Measurements from ENCODE around the gene PSMG2. TPM values are rescaled to one million over a fixed set of nuclear protein-coding genes. Genes with fewer than 3 reads are reported as not detected.
A peak's percentile ranks its signal among the peaks of the same experiment; 100 is the strongest.

Gene PSMG2
- total and polyA plus RNA-seq, 9 donors, result 51.9 to 114 (median 66.8) TPM

GRCh38 chr18:12668041-12668440 lies 34.8 kb upstream of the PSMG2 start:
- TF ChIP-seq POLR2A (IDR thresholded peaks at IDR 0.05), result no peak
- TF ChIP-seq CTCF (IDR thresholded peaks at IDR 0.05), result no peak
- no peak for TF ChIP-seq EP300 (IDR thresholded peaks at IDR 0.05)

GRCh38 chr18:12679183-12679786 lies 23.6 kb upstream of the PSMG2 start:
- H3K4me3 ChIP-seq, result peak overlapping the region; percentile 4
- peak overlapping the region in 1 of 2 donors; percentile 20 for H3K27ac ChIP-seq
- intact Hi-C loops (cut with DNase I), result no loop called here
- H3K27me3 ChIP-seq, result no peaks in the 10 kb centered on the region
- H3K9me3 ChIP-seq, result no peaks in the 10 kb centered on the region
- H3K4me1 ChIP-seq (ENCODE audit: insufficient read depth), result no peaks in the 10 kb centered on the region
- no peak for TF ChIP-seq CTCF (IDR thresholded peaks at IDR 0.05)
- TF ChIP-seq EP300 (IDR thresholded peaks at IDR 0.05), result no peak
- TF ChIP-seq POLR2A (IDR thresholded peaks at IDR 0.05), result no peak
- WGBS, 3 donors, result 5 to 17% (median 9%) methylated on average over 8 of the region's 8 CpGs
- H3K36me3 ChIP-seq, result no peaks in the 10 kb centered on the region
- DNase-seq, result peak; percentile 55 to 70 (median 61)

More at GRCh38 chr18:12668041-12668440, 34.8 kb upstream of the PSMG2 start:
- WGBS, 3 donors, result 85 to 90% (median 89%) methylated on average over 5 of the region's 5 CpGs
- Histone ChIP-seq H3K4me3 (no peak overlapping the region), H3K27me3 (no peaks in the 10 kb centered on the region), H3K27ac (no peak overlapping the region), H3K4me1 (ENCODE audit: insufficient read depth) (no peaks in the 10 kb centered on the region), H3K9me3 (no peaks in the 10 kb centered on the region), H3K36me3 (no peaks in the 10 kb centered on the region)
- intact Hi-C loops (cut with DNase I), result no loop called here
- DNase-seq, result no peak

- intact Hi-C loops (cut with DNase I), result no loop called here
- no peak for DNase-seq
- no peak overlapping the region for H3K4me3 ChIP-seq
- H3K4me1 ChIP-seq (ENCODE audit: insufficient read depth), result no peaks in the 10 kb centered on the region
- WGBS, 3 donors, result 24 to 46% (median 28%) methylated on average over 3 of the region's 3 CpGs
- no peaks in the 10 kb centered on the region for H3K27me3 ChIP-seq
- H3K36me3 ChIP-seq, result no peaks in the 10 kb centered on the region
- H3K9me3 ChIP-seq, result no peaks in the 10 kb centered on the region
- TF ChIP-seq POLR2A (IDR thresholded peaks at IDR 0.05) (no peak), EP300 (IDR thresholded peaks at IDR 0.05) (no peak), CTCF (IDR thresholded peaks at IDR 0.05) (no peak)
- H3K27ac ChIP-seq, result no peak overlapping the region
Observed at GRCh38 chr18:12686100-12686499, 16.7 kb upstream of the PSMG2 start.

- DNase-seq, result no peak
- Histone ChIP-seq H3K27ac (no peak overlapping the region), H3K9me3 (no peaks in the 10 kb centered on the region), H3K4me3 (no peak overlapping the region), H3K27me3 (no peaks in the 10 kb centered on the region), H3K36me3 (no peaks in the 10 kb centered on the region), H3K4me1 (ENCODE audit: insufficient read depth) (no peaks in the 10 kb centered on the region)
- intact Hi-C loops (cut with DNase I), result no loop called here
- 50 to 74% (median 57%) methylated on average over 4 of the region's 4 CpGs for WGBS, 3 donors
- TF ChIP-seq CTCF (IDR thresholded peaks at IDR 0.05) (no peak), EP300 (IDR thresholded peaks at IDR 0.05) (no peak), POLR2A (IDR thresholded peaks at IDR 0.05) (no peak)
Observed at GRCh38 chr18:12689256-12689850, 13.5 kb upstream of the PSMG2 start.

Data from ovary (tissue), 9 donors.